MCF 10A (cell line): ENCODE results near the gene FBLN2. TPM values are rescaled to one million over a fixed set of nuclear protein-coding genes. Genes with fewer than 3 reads are reported as not detected.

Source experiments
- BruUV-seq: library from RNA; stranded (reverse); fragments of 400-500 nt; replicated peaks from 2 replicates; lab custom pipeline; 2021; lab: Mats Ljungman, UMichigan
- CTCF ChIA-PET: fragments of 300-600 bp; sonication (Branson Sonifier 250); formaldehyde crosslinking; extraction: SDS; loops from one replicate; lab custom pipeline; 2021; ENCODE audit warnings: antibody characterized with exemption, inconsistent platforms; lab: Yijun Ruan, JAX
- POLR2A ChIA-PET: fragments of 300-600, 350-650 bp; sonication (Branson Sonifier 250); formaldehyde crosslinking; extraction: SDS; loops from one replicate; lab custom pipeline; 2020; ENCODE audit warnings: antibody characterized with exemption, inconsistent platforms; lab: Yijun Ruan, JAX
- DNase-seq: peaks from one replicate; pipeline ENCODE4 v3.0.0-alpha.2; 2018; ENCODE audit not compliant: unreplicated experiment
- H3K27ac Mint-ChIP-seq: one replicate; pipeline ENCODE4 v1.8.0; 2022; ENCODE audit warnings: mild to moderate bottlenecking, low read depth, mixed read lengths; ENCODE audit not compliant: unreplicated experiment
- H3K27me3 Mint-ChIP-seq: one replicate; pipeline ENCODE4 v1.8.0; 2022; ENCODE audit warnings: mixed read lengths; ENCODE audit not compliant: insufficient read depth, unreplicated experiment
- H3K36me3 Mint-ChIP-seq: one replicate; pipeline ENCODE4 v1.8.0; 2022; ENCODE audit warnings: mild to moderate bottlenecking, moderate library complexity, mixed read lengths; ENCODE audit not compliant: insufficient read depth, unreplicated experiment
- H3K4me1 Mint-ChIP-seq: one replicate; pipeline ENCODE4 v1.8.0; 2022; ENCODE audit warnings: mixed read lengths; ENCODE audit not compliant: insufficient read depth, unreplicated experiment
- H3K4me3 Mint-ChIP-seq: one replicate; pipeline ENCODE4 v1.8.0; 2022; ENCODE audit warnings: mild to moderate bottlenecking, moderate library complexity, mixed read lengths; ENCODE audit not compliant: unreplicated experiment
- H3K9me3 Mint-ChIP-seq: one replicate; pipeline ENCODE4 v1.8.0; 2022; ENCODE audit warnings: mixed read lengths; ENCODE audit not compliant: unreplicated experiment
- CTCF ChIP-seq: fragments of 200-600 bp; IDR thresholded peaks from one replicate; pipeline ENCODE4 v1.8.0; 2022; ENCODE audit warnings: antibody characterized with exemption, mild to moderate bottlenecking; ENCODE audit not compliant: unreplicated experiment
- intact Hi-C: fragments of 100-400 bp; cut with micrococcal nuclease; formaldehyde crosslinking; loops from 2 replicates; pipeline ENCODE4 v1.14.1; 2022
- total RNA-seq: library from RNA; stranded (reverse); gene quantifications from 2 replicates; pipeline ENCODE4 v1.2.3, GENCODE V29; 2022

FBLN2 gene
- total RNA-seq, 1 experiment from 2014 or later = not detected

- no peak for TF ChIP-seq CTCF
- ChIA-PET CTCF (interaction anchor here (0.6 to 19.0 kb wide), 11 partner anchors 11 to 554 kb away, joined by 3 to 362 read pairs (median 3); no protein-coding TSS in a partner anchor), POLR2A (interaction anchor here (0.5 to 0.7 kb wide), 3 partner anchors 139 to 166 kb away, joined by 3 read pairs; no protein-coding TSS in a partner anchor)
- BruUV-seq = no TSS peak
- H3K27ac Mint-ChIP-seq = no peak overlapping the region
- no peak overlapping the region for H3K4me3 Mint-ChIP-seq
- no peaks in the 10 kb centered on the region for H3K9me3 Mint-ChIP-seq
- H3K4me1 Mint-ChIP-seq = peaks cover 27% of the 10 kb centered on the region
- H3K36me3 Mint-ChIP-seq = no peaks in the 10 kb centered on the region
- no peaks in the 10 kb centered on the region for H3K27me3 Mint-ChIP-seq
- intact Hi-C loops = loop anchor here (10.0 kb wide), 1 partner anchor 431 kb away; no protein-coding TSS in a partner anchor
- no peak for DNase-seq
These were observed 97.1 kb downstream of the FBLN2 start for GRCh38 chr3:13645801-13646637.

GRCh38 chr3:13647298-13648059, 98.6 kb downstream of the FBLN2 start:
- ChIA-PET CTCF (interaction anchor here (0.5 to 19.0 kb wide), 41 partner anchors 8 to 637 kb away, joined by 3 to 597 read pairs (median 4); partner anchors contain the start of gene WNT7A), POLR2A (interaction anchor here (0.6 to 2.2 kb wide), 5 partner anchors 140 to 681 kb away, joined by 3 to 13 read pairs (median 3); no protein-coding TSS in a partner anchor)
- H3K4me3 Mint-ChIP-seq = no peak overlapping the region
- DNase-seq = peak; percentile 33
- BruUV-seq = no TSS peak
- H3K36me3 Mint-ChIP-seq = no peaks in the 10 kb centered on the region
- intact Hi-C loops = loop anchor here (1.0 to 10.0 kb wide), 4 partner anchors 46 to 555 kb away; no protein-coding TSS in a partner anchor
- TF ChIP-seq CTCF = no peak
- peaks cover 27% of the 10 kb centered on the region for H3K4me1 Mint-ChIP-seq
- H3K27ac Mint-ChIP-seq = peak overlapping the region; percentile 70
- no peaks in the 10 kb centered on the region for H3K9me3 Mint-ChIP-seq
- H3K27me3 Mint-ChIP-seq = no peaks in the 10 kb centered on the region

GRCh38 chr3:13648060-13649001, 99.4 kb downstream of the FBLN2 start:
- Mint-ChIP-seq H3K27me3 (no peaks in the 10 kb centered on the region), H3K27ac (no peak overlapping the region), H3K4me1 (peaks cover 27% of the 10 kb centered on the region), H3K9me3 (no peaks in the 10 kb centered on the region), H3K36me3 (no peaks in the 10 kb centered on the region), H3K4me3 (no peak overlapping the region)
- ChIA-PET CTCF (interaction anchor here (0.5 to 19.0 kb wide), 57 partner anchors 9 to 638 kb away, joined by 3 to 597 read pairs (median 4); partner anchors contain the start of gene WNT7A), POLR2A (interaction anchor here (0.6 to 2.2 kb wide), 7 partner anchors 141 to 682 kb away, joined by 3 to 13 read pairs (median 3); no protein-coding TSS in a partner anchor)
- peak; percentile 79 for DNase-seq
- intact Hi-C loops = loop anchor here (1.0 to 10.0 kb wide), 4 partner anchors 47 to 556 kb away; no protein-coding TSS in a partner anchor
- no TSS peak for BruUV-seq
- peak; percentile 95 for TF ChIP-seq CTCF
